GM12878 (cell line): ENCODE data around the gene CPA2.

Experiments
- ATF3 ChIP-seq: IDR thresholded peaks from 2 replicates; pipeline ENCODE4 v1.6.1; 2011; ENCODE audit warnings: low read depth, mild to moderate bottlenecking, low read length, moderate library complexity, borderline replicate concordance; ENCODE audit errors: extremely low read depth
- CREB1 ChIP-seq: IDR thresholded peaks from 2 replicates; pipeline ENCODE4 v1.6.1; 2012; ENCODE audit warnings: low read depth, mild to moderate bottlenecking, inconsistent platforms
- CTCF ChIP-seq, 3 experiments: IDR thresholded peaks in 2 of 3; conservative IDR thresholded peaks in 1 of 3; 2 replicates each; pipeline ENCODE4 v1.5.1; 2011; ENCODE audit warnings: low read depth in 3 of 3, low read length in 3 of 3, mild to moderate bottlenecking in 3 of 3, control low read depth in 2 of 3, moderate library complexity in 2 of 3, inconsistent platforms in 1 of 3, mixed read lengths in 1 of 3; ENCODE audit not compliant: control insufficient read depth in 2 of 3, insufficient read depth in 1 of 3; ENCODE audit errors: extremely low read depth in 1 of 3
- EP300 ChIP-seq, 2 experiments: fragments of 150-350 bp in 1 of 2; IDR thresholded peaks; 2 replicates each; pipeline ENCODE4 v1.6.1; 2011 to 2012; ENCODE audit warnings: low read depth in 2 of 2, low read length in 2 of 2, borderline replicate concordance in 1 of 2, improper control_type of control experiment in 1 of 2, inconsistent platforms in 1 of 2; ENCODE audit not compliant: control insufficient read depth in 1 of 2
- EZH2 ChIP-seq: IDR thresholded peaks from 2 replicates; pipeline ENCODE4 v1.6.1; 2012; ENCODE audit warnings: low read depth, mild to moderate bottlenecking, control low read depth, inconsistent platforms, low read length, borderline replicate concordance; ENCODE audit not compliant: control insufficient read depth
- FOXK2 ChIP-seq: fragments of 450-650 bp; IDR thresholded peaks from 2 replicates; pipeline ENCODE4 v1.6.1; 2017; ENCODE audit warnings: mild to moderate bottlenecking, moderate library complexity
- HDAC2 ChIP-seq: fragments of 200-600 bp; sonication (generic); IDR thresholded peaks from 2 replicates; pipeline ENCODE4 v1.6.1; 2017
- IRF5 ChIP-seq: fragments of 450-650 bp; IDR thresholded peaks from 2 replicates; pipeline ENCODE4 v1.6.1; 2017; ENCODE audit warnings: borderline replicate concordance
- MYC ChIP-seq: IDR thresholded peaks from 2 replicates; pipeline ENCODE4 v1.6.1; 2011; ENCODE audit warnings: mild to moderate bottlenecking, low read length, moderate library complexity, inconsistent platforms; ENCODE audit not compliant: insufficient read depth, insufficient replicate concordance, insufficient read length, severe bottlenecking
- NFIC ChIP-seq: IDR thresholded peaks from 2 replicates; pipeline ENCODE4 v1.6.1; 2012; ENCODE audit warnings: low read depth, mild to moderate bottlenecking, inconsistent platforms, low read length, moderate library complexity
- PML ChIP-seq: IDR thresholded peaks from 2 replicates; pipeline ENCODE4 v1.6.1; 2012; ENCODE audit warnings: low read length, inconsistent platforms
- SMAD1 ChIP-seq: fragments of 450-650 bp; IDR thresholded peaks from 2 replicates; pipeline ENCODE4 v1.6.1; 2018; ENCODE audit warnings: mild to moderate bottlenecking, low read depth; ENCODE audit not compliant: partially characterized antibody
- ZNF24 ChIP-seq: fragments of 450-650 bp; IDR thresholded peaks from 2 replicates; pipeline ENCODE4 v1.6.1; 2017; ENCODE audit warnings: antibody characterized with exemption, mild to moderate bottlenecking
- ZSCAN29 ChIP-seq: fragments of 450-650 bp; IDR thresholded peaks from 2 replicates; pipeline ENCODE4 v1.6.1; 2017; ENCODE audit warnings: mild to moderate bottlenecking, moderate library complexity

- no peak for TF ChIP-seq IRF5
- no peak for TF ChIP-seq FOXK2
- TF ChIP-seq CTCF (IDR thresholded peaks at IDR 0.05 in 2 of 3, conservative IDR thresholded peaks at IDR 0.05 in 1 of 3; ENCODE audit: control insufficient read depth in 2 of 3, extremely low read depth in 1 of 3, insufficient read depth in 1 of 3, low read depth in 3 of 3, low read length in 3 of 3), result no peak
- TF ChIP-seq PML, result no peak
- TF ChIP-seq CREB1, result no peak
- no peak for TF ChIP-seq MYC
- no peak for TF ChIP-seq EP300 (IDR thresholded peaks at IDR 0.05; ENCODE audit: borderline replicate concordance in 1 of 2, control insufficient read depth in 1 of 2, low read depth in 2 of 2, low read length in 2 of 2)
- no peak for TF ChIP-seq ZNF24
- no peak for TF ChIP-seq ZSCAN29
- TF ChIP-seq EZH2, result no peak
- no peak for TF ChIP-seq NFIC
- TF ChIP-seq HDAC2, result no peak
- no peak for TF ChIP-seq ATF3
- no peak for TF ChIP-seq SMAD1
Measured at GRCh38 chr7:130272381-130273080, 5.9 kb downstream of the CPA2 start.
